A673 (cell line): ENCODE measurements around the gene SMKR1.

ENCODE experiments used
- CTCF ChIP-seq: fragments of 300-800, 200-600 bp; sonication (generic); conservative IDR thresholded peaks from 2 replicates; pipeline ENCODE4 v1.5.1; 2017; ENCODE audit warnings: low read depth, mild to moderate bottlenecking, antibody characterized with exemption, low read length, moderate library complexity, mixed read lengths
- EZH2 ChIP-seq: fragments of 200-600 bp; sonication (generic); IDR thresholded peaks from 2 replicates; pipeline ENCODE4 v1.6.1; 2017; ENCODE audit warnings: borderline replicate concordance, low read depth, mild to moderate bottlenecking, mixed read lengths, antibody characterized with exemption, low read length; ENCODE audit not compliant: poor library complexity, severe bottlenecking

GRCh38 chr7:129489491-129489890 is 12.8 kb upstream of the SMKR1 start:
- TF ChIP-seq CTCF (no peak), EZH2 (no peak)
